GM19025 (cell line): ENCODE measurements around the gene HOTAIR.

ENCODE experiments used
- ATAC-seq: cut with Tn5 transposase; IDR thresholded peaks from one replicate; pipeline ENCODE4 v1.9.1; 2021; ENCODE audit warnings: mild to moderate bottlenecking, low read depth, moderate library complexity; ENCODE audit not compliant: unreplicated experiment

The HOTAIR gene

GRCh38 chr12:53974084-53975063 is at the start of gene HOTAIR:
Gene HOTAIR (minus strand): TSS chr12:53974954.
- ATAC-seq = no peak

- ATAC-seq = no peak
Observed at GRCh38 chr12:54024127-54024526, 49.4 kb upstream of the HOTAIR start.

- ATAC-seq = no peak
Observed at GRCh38 chr12:54022960-54023884, 48.5 kb upstream of the HOTAIR start.

GRCh38 chr12:54021432-54022013 is 46.8 kb upstream of the HOTAIR start:
- ATAC-seq = no peak

- no peak for ATAC-seq
Observed at GRCh38 chr12:54020591-54021405, 46.0 kb upstream of the HOTAIR start.

GRCh38 chr12:54019924-54020590 is 45.3 kb upstream of the HOTAIR start:
- ATAC-seq = no peak

- no peak for ATAC-seq
Observed at GRCh38 chr12:54019091-54019811, 44.5 kb upstream of the HOTAIR start.

- ATAC-seq = no peak
Observed at GRCh38 chr12:54018468-54018984, 43.8 kb upstream of the HOTAIR start.

GRCh38 chr12:54017878-54018467 is 43.2 kb upstream of the HOTAIR start:
- peak; percentile 82 for ATAC-seq

- peak; percentile 12 for ATAC-seq
Observed at GRCh38 chr12:54017027-54017788, 42.5 kb upstream of the HOTAIR start.

GRCh38 chr12:54016478-54016964 is 41.8 kb upstream of the HOTAIR start:
- ATAC-seq = no peak

GRCh38 chr12:54016051-54016450 is 41.3 kb upstream of the HOTAIR start:
- ATAC-seq = no peak

- no peak for ATAC-seq
Observed at GRCh38 chr12:54015018-54015931, 40.5 kb upstream of the HOTAIR start.

GRCh38 chr12:54014377-54015017 is 39.7 kb upstream of the HOTAIR start:
- no peak for ATAC-seq

- no peak for ATAC-seq
Observed at GRCh38 chr12:54012631-54013409, 38.1 kb upstream of the HOTAIR start.
